ENCODE results near the gene TEX22.

Gene TEX22

DNA sequence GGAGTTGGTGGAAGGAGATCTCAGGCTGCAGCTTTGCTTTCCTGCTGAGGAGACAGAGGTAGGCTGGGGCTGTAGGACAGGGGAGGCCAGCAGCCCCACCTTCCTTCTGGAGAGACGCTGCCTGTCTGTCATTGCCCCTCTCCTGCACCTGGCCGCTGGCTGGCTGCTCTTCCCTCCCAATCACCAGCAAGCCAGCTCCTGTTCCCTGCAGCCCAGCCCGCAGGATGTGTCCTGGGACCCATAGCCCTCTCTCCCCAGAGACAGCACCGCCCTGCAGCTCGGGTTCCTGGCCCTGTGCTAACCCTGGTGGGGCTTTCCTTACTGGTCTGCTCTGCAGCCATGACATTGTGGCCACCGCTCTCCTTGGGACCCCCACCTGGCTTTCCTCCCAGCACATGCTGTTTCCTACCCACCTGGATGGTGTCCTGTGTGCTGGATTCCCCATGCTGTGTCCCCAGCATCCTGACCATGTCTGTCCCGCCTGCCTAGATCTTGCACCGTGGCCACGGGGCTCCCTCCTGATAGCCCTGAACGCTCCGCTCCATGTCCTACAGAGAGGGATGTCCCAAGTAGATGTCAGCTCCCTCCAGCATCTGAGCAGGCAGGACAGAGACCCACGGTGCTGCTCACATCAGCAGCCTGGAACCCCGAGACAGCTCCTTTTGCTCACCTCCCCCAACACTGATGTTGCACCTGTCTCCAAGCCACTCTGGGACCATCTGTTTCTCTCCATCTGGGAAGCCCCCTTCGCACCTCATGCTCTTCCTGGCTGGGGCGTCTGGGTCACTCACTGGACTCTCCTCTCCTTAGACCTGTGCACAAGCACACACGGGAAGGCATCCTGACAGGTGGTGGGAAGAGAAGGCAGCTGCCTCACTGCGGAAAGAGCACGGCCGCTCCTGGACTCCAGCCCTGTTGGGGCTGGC lies 20.2 kb downstream of the TEX22 start:
- Histone ChIP-seq H3K27ac (no peak overlapping the region), H3K4me3 (peak overlapping the region; percentile 95)
- TF ChIP-seq, protein P1, sequence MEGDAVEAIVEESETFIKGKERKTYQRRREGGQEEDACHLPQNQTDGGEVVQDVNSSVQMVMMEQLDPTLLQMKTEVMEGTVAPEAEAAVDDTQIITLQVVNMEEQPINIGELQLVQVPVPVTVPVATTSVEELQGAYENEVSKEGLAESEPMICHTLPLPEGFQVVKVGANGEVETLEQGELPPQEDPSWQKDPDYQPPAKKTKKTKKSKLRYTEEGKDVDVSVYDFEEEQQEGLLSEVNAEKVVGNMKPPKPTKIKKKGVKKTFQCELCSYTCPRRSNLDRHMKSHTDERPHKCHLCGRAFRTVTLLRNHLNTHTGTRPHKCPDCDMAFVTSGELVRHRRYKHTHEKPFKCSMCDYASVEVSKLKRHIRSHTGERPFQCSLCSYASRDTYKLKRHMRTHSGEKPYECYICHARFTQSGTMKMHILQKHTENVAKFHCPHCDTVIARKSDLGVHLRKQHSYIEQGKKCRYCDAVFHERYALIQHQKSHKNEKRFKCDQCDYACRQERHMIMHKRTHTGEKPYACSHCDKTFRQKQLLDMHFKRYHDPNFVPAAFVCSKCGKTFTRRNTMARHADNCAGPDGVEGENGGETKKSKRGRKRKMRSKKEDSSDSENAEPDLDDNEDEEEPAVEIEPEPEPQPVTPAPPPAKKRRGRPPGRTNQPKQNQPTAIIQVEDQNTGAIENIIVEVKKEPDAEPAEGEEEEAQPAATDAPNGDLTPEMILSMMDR (IDR thresholded peaks at IDR 0.05): no peak
- DNase-seq (ENCODE audit: low spot score): peak; percentile 75

DNA sequence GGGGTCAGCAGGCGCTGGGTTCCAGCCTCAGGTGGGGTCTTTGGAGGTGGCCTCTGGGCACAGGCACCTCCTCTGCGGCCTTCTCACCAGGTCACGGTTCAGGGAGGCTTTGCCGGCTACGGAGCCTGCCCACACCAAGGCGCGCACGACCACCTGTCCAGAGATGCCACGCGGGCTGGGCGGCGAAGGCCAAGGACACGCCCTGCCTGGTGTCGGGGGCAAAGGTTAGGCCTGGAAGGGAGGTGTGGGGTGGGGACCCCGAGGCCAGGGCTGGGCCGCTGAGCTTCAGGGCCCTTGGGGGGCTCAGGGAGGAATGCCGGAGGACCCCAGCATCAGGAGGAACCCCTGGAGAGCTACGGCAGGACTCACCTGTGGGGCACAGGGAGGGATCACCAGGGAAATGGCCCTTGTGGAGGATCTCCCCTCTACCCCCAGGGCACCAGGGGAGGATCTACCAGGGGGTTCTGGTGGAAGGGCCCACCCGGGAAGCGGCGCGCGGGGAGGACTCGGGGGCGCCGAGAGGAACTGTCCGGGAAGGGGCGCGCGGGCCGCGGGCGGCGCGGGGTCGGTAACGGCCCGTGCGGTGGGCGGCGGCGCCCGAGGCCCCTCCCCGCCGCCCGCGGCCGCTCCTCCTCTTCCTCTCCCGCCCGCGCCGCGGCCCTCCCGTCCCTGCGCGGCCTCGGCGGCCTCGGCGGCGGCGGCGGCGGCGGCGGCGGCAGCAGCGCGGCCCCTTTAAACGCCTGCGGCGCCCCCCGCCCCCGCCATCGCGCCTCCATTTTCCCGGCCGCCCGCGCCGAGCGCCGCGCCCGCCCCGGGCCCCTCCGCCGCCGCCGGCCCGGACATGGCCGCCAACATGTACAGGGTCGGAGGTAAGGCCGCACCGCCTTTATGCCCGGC lies 21.1 kb downstream of the TEX22 start, which contains the start of gene MTA1:
Gene MTA1, plus strand, starts transcription at position 633 of the 897 bp plus-strand sequence. Its CDS starts 209 bp downstream, at position 842.
- peak within 1 kb of the TSS; percentile 95 for H3K4me3 ChIP-seq
- TF ChIP-seq, protein P1 (IDR thresholded peaks at IDR 0.05): no peak
- H3K27ac ChIP-seq: peak within 1 kb of the TSS; percentile 62 to 91
- peak; percentile 77 for DNase-seq (ENCODE audit: low spot score)

DNA sequence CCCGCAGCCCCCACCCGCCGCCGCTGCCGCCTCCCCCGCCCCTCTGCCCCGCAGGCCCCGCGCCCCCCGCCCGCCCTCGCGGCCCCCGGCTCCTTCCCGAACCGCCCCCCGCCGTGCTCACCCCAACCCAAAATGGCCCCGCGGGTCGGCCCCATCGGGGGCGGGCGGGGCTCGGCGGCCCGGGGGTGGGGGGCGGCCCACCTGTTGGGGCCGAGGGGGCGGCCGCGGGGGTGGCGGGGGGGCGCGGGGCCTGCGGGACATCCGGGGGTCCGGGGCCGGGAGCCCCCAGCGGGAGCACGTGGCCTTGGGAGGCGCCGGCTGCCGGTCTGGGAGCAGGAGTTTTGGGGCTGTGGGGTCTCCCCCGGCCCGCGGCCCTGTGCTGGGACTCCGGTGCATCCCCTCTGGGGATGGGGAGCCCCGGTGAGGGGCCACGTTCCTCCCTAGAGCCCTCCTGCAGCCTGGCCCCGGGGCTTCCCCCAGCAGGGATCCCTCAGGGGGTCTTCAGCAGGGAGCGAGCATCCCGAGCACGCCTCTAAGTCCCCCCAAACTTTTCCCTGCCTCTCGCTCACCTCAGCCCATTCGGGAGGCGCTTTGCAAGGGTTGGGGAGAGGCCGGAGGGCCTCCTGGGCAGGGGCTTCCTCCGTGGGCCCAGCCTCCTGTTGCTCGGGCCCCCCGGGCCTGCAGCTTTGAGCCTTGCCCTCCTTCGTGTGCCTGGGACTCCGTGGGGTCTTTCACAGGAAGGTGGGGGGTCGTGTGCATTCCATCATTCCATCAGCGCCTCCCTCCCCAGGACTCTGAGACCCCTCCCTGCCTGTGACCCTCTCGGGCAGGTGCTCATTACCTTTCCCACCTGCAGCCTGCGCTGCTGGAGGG lies 22.0 kb downstream of the TEX22 start:
- Histone ChIP-seq H3K27ac (peak overlapping the region; percentile 57 to 91), H3K4me3 (peak overlapping the region; percentile 95)
- no peak for DNase-seq (ENCODE audit: low spot score)
- TF ChIP-seq, protein P1 (IDR thresholded peaks at IDR 0.05): no peak

DNA sequence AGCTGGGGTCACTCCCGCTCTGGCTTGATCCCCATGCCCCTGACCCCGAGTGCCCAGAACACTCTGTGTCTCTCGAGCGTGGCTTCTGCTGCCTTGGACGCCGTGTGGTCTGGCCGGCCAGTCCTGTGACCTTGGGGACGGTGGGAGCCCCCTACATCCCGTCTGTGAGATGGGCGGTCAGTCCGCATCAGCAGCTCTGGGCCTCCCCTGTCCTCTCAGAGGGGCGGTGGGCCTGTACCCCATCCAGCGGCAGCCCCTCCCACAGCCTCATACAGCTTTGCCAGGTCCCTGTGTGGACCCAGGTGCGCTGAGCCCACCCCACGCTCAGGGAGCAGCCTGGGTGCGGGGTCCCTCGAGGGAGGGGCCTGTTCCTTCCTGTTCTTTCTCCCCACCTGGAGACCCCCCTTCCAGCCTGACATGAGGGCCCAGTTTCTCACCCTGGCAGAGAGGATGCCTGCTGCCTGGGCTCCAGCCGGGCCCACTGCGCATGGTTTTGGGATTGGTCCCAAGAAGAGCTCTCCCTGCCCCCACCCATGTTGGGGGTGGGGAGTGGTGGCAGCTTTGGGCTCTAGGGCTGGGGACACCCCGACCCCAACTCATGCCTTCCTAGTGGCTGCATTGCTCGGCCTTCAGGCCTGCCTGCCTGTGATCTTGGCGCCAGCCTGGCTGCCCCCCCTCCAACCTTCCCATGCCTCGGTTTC lies 22.8 kb downstream of the TEX22 start:
- peak overlapping the region; percentile 25 to 91 for H3K27ac ChIP-seq
- DNase-seq (ENCODE audit: low spot score): no peak
- TF ChIP-seq, protein P1 (IDR thresholded peaks at IDR 0.05): no peak

DNA sequence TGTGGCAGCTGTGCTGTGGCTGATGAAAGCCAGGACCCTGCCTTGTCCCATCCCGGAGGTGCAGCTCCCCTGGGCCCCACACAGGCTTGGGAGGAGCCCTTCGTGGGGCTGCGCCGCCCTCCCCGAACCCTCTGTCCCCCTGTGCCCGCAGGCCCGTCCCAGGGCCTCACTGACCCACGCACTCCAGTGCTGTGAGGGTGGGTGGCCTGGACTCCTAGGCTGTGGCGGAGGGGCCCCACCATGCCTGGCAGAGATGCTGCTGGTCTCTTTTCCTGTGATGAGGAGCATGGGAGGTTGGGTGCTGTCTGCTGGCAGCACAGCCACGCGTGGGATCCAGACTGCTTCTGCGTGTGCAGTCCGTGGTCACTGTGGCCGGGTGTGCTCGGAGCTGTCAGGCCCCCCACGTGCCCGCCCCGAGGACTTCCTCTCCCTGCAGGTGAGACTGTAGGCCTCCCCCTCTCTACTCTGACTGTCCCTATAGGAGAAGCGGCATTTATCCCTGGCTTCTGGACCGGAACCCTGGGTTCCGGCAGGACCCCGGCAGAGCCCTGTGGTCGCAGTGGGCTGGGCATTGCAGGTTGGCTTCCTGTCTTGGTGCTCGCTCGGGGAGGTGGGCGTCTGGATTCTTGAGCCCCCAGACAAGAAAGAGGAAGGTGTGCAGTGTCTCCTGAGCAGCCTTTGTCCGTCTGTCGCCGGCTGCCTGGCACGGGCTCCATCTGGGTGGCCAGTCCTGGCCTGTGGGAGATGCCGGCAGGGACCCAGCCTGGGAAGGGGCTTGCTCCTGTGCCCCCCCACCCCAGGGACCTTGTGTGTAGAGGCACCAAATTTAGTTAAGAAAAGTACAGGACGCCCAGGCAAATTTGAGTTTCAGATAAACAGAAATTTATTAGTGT lies 23.6 kb downstream of the TEX22 start:
- H3K4me3 ChIP-seq: peak overlapping the region; percentile 95
- DNase-seq (ENCODE audit: low spot score): no peak
- TF ChIP-seq, protein P1 (IDR thresholded peaks at IDR 0.05): no peak
- H3K27ac ChIP-seq: peak overlapping the region; percentile 25 to 91

More for the DNA sequence above, 22.8 kb downstream of the TEX22 start:
- peak overlapping the region; percentile 95 for H3K4me3 ChIP-seq

Measured in coronary artery (tissue), 2 donors.